ENCODE data around the gene SACM1L.

The SACM1L gene

GRCh38 chr3:45761831-45762230, 72.6 kb downstream of the SACM1L start:
- no peaks in the 10 kb centered on the region for H3K36me3 ChIP-seq (replicated peaks in 1 of 2; ENCODE audit: control insufficient read depth in 2 of 2, insufficient read depth in 2 of 2, low read length in 2 of 2)
- no peak overlapping the region for H3K27ac ChIP-seq (replicated peaks; ENCODE audit: low read length)
- peak overlapping the region; percentile 14 for H2BK15ac ChIP-seq (ENCODE audit: low read length)
- H2BK12ac ChIP-seq (ENCODE audit: low read length): peak overlapping the region; percentile 5
- peaks cover 2% of the 10 kb centered on the region in 2 donors for H3K9me3 ChIP-seq (replicated peaks in 1 of 2; ENCODE audit: control insufficient read depth in 2 of 2, insufficient read depth in 1 of 2, low read depth in 1 of 2, low read length in 2 of 2)
- H2AFZ ChIP-seq (ENCODE audit: low read length): peak overlapping the region; percentile 76
- H4K8ac ChIP-seq (ENCODE audit: low read depth, low read length): no peak overlapping the region
- H3K14ac ChIP-seq (ENCODE audit: low read length): peak overlapping the region; percentile 27
- H3K9ac ChIP-seq (ENCODE audit: low read depth, low read length, poor library complexity): no peak overlapping the region
- H3K18ac ChIP-seq (ENCODE audit: low read length): peak overlapping the region; percentile 18
- DNase-seq (ENCODE audit: low spot score): no peak
- no CpG with 5 or more reads among the region's 10 CpGs for WGBS, 2 donors (ENCODE audit: extremely low coverage in 2 of 2, insufficient read length in 2 of 2, insufficient replicate concordance in 1 of 2)
- no peaks in the 10 kb centered on the region for H3K4me1 ChIP-seq (ENCODE audit: control insufficient read depth in 2 of 2, insufficient read depth in 1 of 2, low read depth in 1 of 2, low read length in 2 of 2)
- H2AK5ac ChIP-seq (ENCODE audit: low read depth, low read length): no peak overlapping the region
- H3K4me2 ChIP-seq (ENCODE audit: insufficient read depth, low read length, poor library complexity, severe bottlenecking): no peak overlapping the region
- no peak overlapping the region for H2BK5ac ChIP-seq (ENCODE audit: low read length)
- H4K91ac ChIP-seq (ENCODE audit: low read depth, low read length, poor library complexity): no peak overlapping the region
- no peak overlapping the region for H3K4me3 ChIP-seq (ENCODE audit: low read length in 2 of 2)
- no peak overlapping the region for H2BK120ac ChIP-seq (ENCODE audit: low read depth, low read length)
- H3K27me3 ChIP-seq (ENCODE audit: control insufficient read depth in 3 of 3, insufficient read depth in 3 of 3, low read depth in 1 of 3, low read length in 3 of 3): peaks cover 0 to 5% (median 0%) of the 10 kb centered on the region in 3 experiments
- H3K4ac ChIP-seq (ENCODE audit: low read length): no peak overlapping the region
- H3K23ac ChIP-seq (ENCODE audit: low read depth, low read length, poor library complexity): no peak overlapping the region
- no peaks in the 10 kb centered on the region for H3K79me1 ChIP-seq (ENCODE audit: low read depth, low read length)

GRCh38 chr3:45762647-45763302, 73.6 kb downstream of the SACM1L start:
- H2AK5ac ChIP-seq (ENCODE audit: low read depth, low read length): no peak overlapping the region

GRCh38 chr3:45763303-45763675, 74.1 kb downstream of the SACM1L start:
- Histone ChIP-seq H2AK5ac (ENCODE audit: low read depth, low read length) (no peak overlapping the region), H3K27me3 (ENCODE audit: control insufficient read depth in 3 of 3, insufficient read depth in 3 of 3, low read depth in 1 of 3, low read length in 3 of 3) (peaks cover 0 to 5% (median 0%) of the 10 kb centered on the region in 3 experiments), H3K27ac (replicated peaks; ENCODE audit: low read length) (no peak overlapping the region), H4K8ac (ENCODE audit: low read depth, low read length) (no peak overlapping the region), H3K4ac (ENCODE audit: low read length) (no peak overlapping the region), H3K4me1 (ENCODE audit: control insufficient read depth in 2 of 2, insufficient read depth in 1 of 2, low read depth in 1 of 2, low read length in 2 of 2) (no peaks in the 10 kb centered on the region), H3K14ac (ENCODE audit: low read length) (no peak overlapping the region), H3K9ac (ENCODE audit: low read depth, low read length, poor library complexity) (no peak overlapping the region), H2BK12ac (ENCODE audit: low read length) (no peak overlapping the region), H3K79me1 (ENCODE audit: low read depth, low read length) (no peaks in the 10 kb centered on the region), H3K36me3 (replicated peaks in 1 of 2; ENCODE audit: control insufficient read depth in 2 of 2, insufficient read depth in 2 of 2, low read length in 2 of 2) (no peaks in the 10 kb centered on the region), H3K4me2 (ENCODE audit: insufficient read depth, low read length, poor library complexity, severe bottlenecking) (no peak overlapping the region), H2BK120ac (ENCODE audit: low read depth, low read length) (no peak overlapping the region), H3K4me3 (ENCODE audit: low read length in 2 of 2) (no peak overlapping the region), H3K23ac (ENCODE audit: low read depth, low read length, poor library complexity) (peak overlapping the region; percentile 11), H2AFZ (ENCODE audit: low read length) (no peak overlapping the region), H3K9me3 (replicated peaks in 1 of 2; ENCODE audit: control insufficient read depth in 2 of 2, insufficient read depth in 1 of 2, low read depth in 1 of 2, low read length in 2 of 2) (peaks cover 2 to 3% of the 10 kb centered on the region in 2 donors), H3K18ac (ENCODE audit: low read length) (no peak overlapping the region), H2BK5ac (ENCODE audit: low read length) (no peak overlapping the region), H4K91ac (ENCODE audit: low read depth, low read length, poor library complexity) (no peak overlapping the region), H2BK15ac (ENCODE audit: low read length) (no peak overlapping the region)
- no peak for DNase-seq (ENCODE audit: low spot score)
- WGBS, 2 donors (ENCODE audit: extremely low coverage in 2 of 2, insufficient read length in 2 of 2, insufficient replicate concordance in 1 of 2): no CpG with 5 or more reads among the region's 5 CpGs

More at GRCh38 chr3:45762647-45763302, 73.6 kb downstream of the SACM1L start:
- Histone ChIP-seq H3K9ac (ENCODE audit: low read depth, low read length, poor library complexity) (no peak overlapping the region), H3K27me3 (ENCODE audit: control insufficient read depth in 3 of 3, insufficient read depth in 3 of 3, low read depth in 1 of 3, low read length in 3 of 3) (peaks cover 0 to 5% (median 0%) of the 10 kb centered on the region in 3 experiments), H3K23ac (ENCODE audit: low read depth, low read length, poor library complexity) (peak overlapping the region; percentile 11), H2BK12ac (ENCODE audit: low read length) (no peak overlapping the region), H3K14ac (ENCODE audit: low read length) (peak overlapping the region; percentile 12), H2BK5ac (ENCODE audit: low read length) (no peak overlapping the region), H3K4me1 (ENCODE audit: control insufficient read depth in 2 of 2, insufficient read depth in 1 of 2, low read depth in 1 of 2, low read length in 2 of 2) (no peaks in the 10 kb centered on the region), H3K4ac (ENCODE audit: low read length) (no peak overlapping the region), H3K36me3 (replicated peaks in 1 of 2; ENCODE audit: control insufficient read depth in 2 of 2, insufficient read depth in 2 of 2, low read length in 2 of 2) (no peaks in the 10 kb centered on the region), H3K9me3 (replicated peaks in 1 of 2; ENCODE audit: control insufficient read depth in 2 of 2, insufficient read depth in 1 of 2, low read depth in 1 of 2, low read length in 2 of 2) (peaks cover 2 to 3% of the 10 kb centered on the region in 2 donors), H3K27ac (replicated peaks; ENCODE audit: low read length) (no peak overlapping the region), H4K8ac (ENCODE audit: low read depth, low read length) (no peak overlapping the region), H2AFZ (ENCODE audit: low read length) (no peak overlapping the region), H2BK120ac (ENCODE audit: low read depth, low read length) (no peak overlapping the region), H4K91ac (ENCODE audit: low read depth, low read length, poor library complexity) (no peak overlapping the region), H3K18ac (ENCODE audit: low read length) (peak overlapping the region; percentile 15), H3K79me1 (ENCODE audit: low read depth, low read length) (no peaks in the 10 kb centered on the region), H3K4me2 (ENCODE audit: insufficient read depth, low read length, poor library complexity, severe bottlenecking) (no peak overlapping the region), H2BK15ac (ENCODE audit: low read length) (no peak overlapping the region), H3K4me3 (ENCODE audit: low read length in 2 of 2) (no peak overlapping the region)
- WGBS, 2 donors (ENCODE audit: extremely low coverage in 2 of 2, insufficient read length in 2 of 2, insufficient replicate concordance in 1 of 2): no CpG with 5 or more reads among the region's 19 CpGs
- DNase-seq (ENCODE audit: low spot score): no peak

- H2AFZ ChIP-seq (ENCODE audit: low read length): no peak overlapping the region
- H2AK5ac ChIP-seq (ENCODE audit: low read depth, low read length): no peak overlapping the region
- H2BK5ac ChIP-seq (ENCODE audit: low read length): no peak overlapping the region
- H2BK120ac ChIP-seq (ENCODE audit: low read depth, low read length): no peak overlapping the region
- no peaks in the 10 kb centered on the region for H3K36me3 ChIP-seq (replicated peaks in 1 of 2; ENCODE audit: control insufficient read depth in 2 of 2, insufficient read depth in 2 of 2, low read length in 2 of 2)
- no peak overlapping the region for H3K4me3 ChIP-seq (ENCODE audit: low read length in 2 of 2)
- H2BK15ac ChIP-seq (ENCODE audit: low read length): no peak overlapping the region
- H3K27me3 ChIP-seq (ENCODE audit: control insufficient read depth in 3 of 3, insufficient read depth in 3 of 3, low read depth in 1 of 3, low read length in 3 of 3): peaks cover 0 to 8% (median 0%) of the 10 kb centered on the region in 3 experiments
- H4K8ac ChIP-seq (ENCODE audit: low read depth, low read length): peak overlapping the region; percentile 48
- peaks cover 3 to 4% of the 10 kb centered on the region in 2 donors for H3K9me3 ChIP-seq (replicated peaks in 1 of 2; ENCODE audit: control insufficient read depth in 2 of 2, insufficient read depth in 1 of 2, low read depth in 1 of 2, low read length in 2 of 2)
- H3K79me1 ChIP-seq (ENCODE audit: low read depth, low read length): no peaks in the 10 kb centered on the region
- peak overlapping the region; percentile 67 for H3K9ac ChIP-seq (ENCODE audit: low read depth, low read length, poor library complexity)
- no peak overlapping the region for H3K18ac ChIP-seq (ENCODE audit: low read length)
- H3K4me2 ChIP-seq (ENCODE audit: insufficient read depth, low read length, poor library complexity, severe bottlenecking): no peak overlapping the region
- no peak overlapping the region for H3K27ac ChIP-seq (replicated peaks; ENCODE audit: low read length)
- no peak overlapping the region for H4K91ac ChIP-seq (ENCODE audit: low read depth, low read length, poor library complexity)
- H2BK12ac ChIP-seq (ENCODE audit: low read length): no peak overlapping the region
- no peaks in the 10 kb centered on the region for H3K4me1 ChIP-seq (ENCODE audit: control insufficient read depth in 2 of 2, insufficient read depth in 1 of 2, low read depth in 1 of 2, low read length in 2 of 2)
- no CpG with 5 or more reads among the region's 9 CpGs for WGBS, 2 donors (ENCODE audit: extremely low coverage in 2 of 2, insufficient read length in 2 of 2, insufficient replicate concordance in 1 of 2)
- DNase-seq (ENCODE audit: low spot score): no peak
- H3K4ac ChIP-seq (ENCODE audit: low read length): peak overlapping the region; percentile 39
- peak overlapping the region; percentile 9 for H3K14ac ChIP-seq (ENCODE audit: low read length)
- H3K23ac ChIP-seq (ENCODE audit: low read depth, low read length, poor library complexity): no peak overlapping the region
Measured at GRCh38 chr3:45765266-45765851, 76.2 kb downstream of the SACM1L start.

Measured in neuronal stem cell (in vitro differentiated cells).